Chondrocyte (in vitro differentiated cells): ENCODE data around the gene SPINK7. TPM values are rescaled to one million over a fixed set of nuclear protein-coding genes. Genes with fewer than 3 reads are reported as not detected.

Experiments used
- DNase-seq: peaks from one replicate; pipeline ENCODE4 v3.0.0; 2021; ENCODE audit warnings: mixed read lengths, low spot score
- H3K27ac Mint-ChIP-seq: one replicate; pipeline ENCODE4 v1.8.0; 2021; ENCODE audit warnings: mild to moderate bottlenecking, moderate library complexity, mixed read lengths; ENCODE audit not compliant: unreplicated experiment
- H3K27me3 Mint-ChIP-seq: 2 replicates; pipeline ENCODE4 v1.8.0; 2021; ENCODE audit warnings: low read depth, mixed read lengths
- H3K36me3 Mint-ChIP-seq: 2 replicates; pipeline ENCODE4 v1.8.0; 2021; ENCODE audit warnings: low read depth, mixed read lengths
- H3K4me1 Mint-ChIP-seq: 2 replicates; pipeline ENCODE4 v1.8.0; 2021; ENCODE audit warnings: low read depth, mild to moderate bottlenecking, mixed read lengths
- H3K4me3 Mint-ChIP-seq: one replicate; pipeline ENCODE4 v1.8.0; 2021; ENCODE audit warnings: mild to moderate bottlenecking, moderate library complexity, mixed read lengths; ENCODE audit not compliant: unreplicated experiment
- H3K9me3 Mint-ChIP-seq: 2 replicates; pipeline ENCODE4 v1.8.0; 2021; ENCODE audit warnings: low read depth, mixed read lengths
- total RNA-seq: library from RNA; stranded (reverse); gene quantifications from 3 replicates; pipeline ENCODE4 v1.2.1, GENCODE V29; 2021
- TF ChIP-seq, protein P1 (sequence below): fragments of 200-600 bp; sonication (generic); IDR thresholded peaks from 2 replicates; pipeline ENCODE4 v1.5.0; 2021; ENCODE audit warnings: antibody characterized with exemption, mild to moderate bottlenecking, moderate library complexity

Gene SPINK7
- total RNA-seq, 1 donor from 2014 or later, result not detected

GRCh38 chr5:148347706-148348105, 35.5 kb downstream of the SPINK7 start:
- Mint-ChIP-seq H3K27ac (no peak overlapping the region), H3K27me3 (no peaks in the 10 kb centered on the region), H3K4me3 (no peak overlapping the region), H3K36me3 (no peaks in the 10 kb centered on the region), H3K9me3 (peaks cover 3% of the 10 kb centered on the region), H3K4me1 (peaks cover 4% of the 10 kb centered on the region)
- DNase-seq, result no peak
- TF ChIP-seq, protein P1, sequence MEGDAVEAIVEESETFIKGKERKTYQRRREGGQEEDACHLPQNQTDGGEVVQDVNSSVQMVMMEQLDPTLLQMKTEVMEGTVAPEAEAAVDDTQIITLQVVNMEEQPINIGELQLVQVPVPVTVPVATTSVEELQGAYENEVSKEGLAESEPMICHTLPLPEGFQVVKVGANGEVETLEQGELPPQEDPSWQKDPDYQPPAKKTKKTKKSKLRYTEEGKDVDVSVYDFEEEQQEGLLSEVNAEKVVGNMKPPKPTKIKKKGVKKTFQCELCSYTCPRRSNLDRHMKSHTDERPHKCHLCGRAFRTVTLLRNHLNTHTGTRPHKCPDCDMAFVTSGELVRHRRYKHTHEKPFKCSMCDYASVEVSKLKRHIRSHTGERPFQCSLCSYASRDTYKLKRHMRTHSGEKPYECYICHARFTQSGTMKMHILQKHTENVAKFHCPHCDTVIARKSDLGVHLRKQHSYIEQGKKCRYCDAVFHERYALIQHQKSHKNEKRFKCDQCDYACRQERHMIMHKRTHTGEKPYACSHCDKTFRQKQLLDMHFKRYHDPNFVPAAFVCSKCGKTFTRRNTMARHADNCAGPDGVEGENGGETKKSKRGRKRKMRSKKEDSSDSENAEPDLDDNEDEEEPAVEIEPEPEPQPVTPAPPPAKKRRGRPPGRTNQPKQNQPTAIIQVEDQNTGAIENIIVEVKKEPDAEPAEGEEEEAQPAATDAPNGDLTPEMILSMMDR, result no peak

- no peak overlapping the region for H3K4me3 Mint-ChIP-seq
Observed at GRCh38 chr5:148352696-148353095, 40.5 kb downstream of the SPINK7 start.

GRCh38 chr5:148353634-148354033, 41.4 kb downstream of the SPINK7 start:
- Mint-ChIP-seq H3K27ac (no peak overlapping the region), H3K4me3 (no peak overlapping the region), H3K36me3 (no peaks in the 10 kb centered on the region), H3K9me3 (peaks cover 3% of the 10 kb centered on the region), H3K27me3 (peaks cover 2% of the 10 kb centered on the region), H3K4me1 (peaks cover 4% of the 10 kb centered on the region)
- TF ChIP-seq, protein P1, result peak; percentile 31
- no peak for DNase-seq

More at GRCh38 chr5:148352696-148353095, 40.5 kb downstream of the SPINK7 start:
- Mint-ChIP-seq H3K36me3 (no peaks in the 10 kb centered on the region), H3K27ac (no peak overlapping the region), H3K4me1 (peaks cover 4% of the 10 kb centered on the region), H3K27me3 (peaks cover 2% of the 10 kb centered on the region), H3K9me3 (peaks cover 3% of the 10 kb centered on the region)
- TF ChIP-seq, protein P1, result no peak
- no peak for DNase-seq

- H3K4me1 Mint-ChIP-seq, result no peaks in the 10 kb centered on the region
- TF ChIP-seq, protein P1, result no peak
- no peak overlapping the region for H3K27ac Mint-ChIP-seq
- no peak overlapping the region for H3K4me3 Mint-ChIP-seq
- peaks cover 3% of the 10 kb centered on the region for H3K36me3 Mint-ChIP-seq
- H3K27me3 Mint-ChIP-seq, result peaks cover 4% of the 10 kb centered on the region
- DNase-seq, result no peak
- peaks cover 17% of the 10 kb centered on the region for H3K9me3 Mint-ChIP-seq
Observed at GRCh38 chr5:148364343-148364742, 52.1 kb downstream of the SPINK7 start.

Other genes starting within 250 kb of the SPINK7 start
- 2.0 to 3.2 TPM (median 2.4 TPM) in 3 replicates for gene SPINK5, start 248.4 kb upstream of the SPINK7 start, total RNA-seq
- gene SPINK14, start 143.9 kb upstream of the SPINK7 start, total RNA-seq, result not detected in 3 replicates
- not detected in 3 replicates for gene SPINK6, start 109.4 kb upstream of the SPINK7 start, total RNA-seq
- not detected in 3 replicates for gene MARCOL, start 73.9 kb upstream of the SPINK7 start, total RNA-seq
- gene SPINK13, start 43.6 kb upstream of the SPINK7 start, total RNA-seq, result not detected in 3 replicates
- not detected in 3 replicates for gene SPINK9, start 23.1 kb downstream of the SPINK7 start, total RNA-seq
- 36.3 to 37.7 TPM (median 37.4 TPM) in 3 replicates for gene FBXO38, start 71.5 kb downstream of the SPINK7 start, total RNA-seq